ENCODE results near the gene KIAA0232.

GRCh38 chr4:6829086-6829485, 46.6 kb downstream of the KIAA0232 start:
- TF ChIP-seq POLR2A (IDR thresholded peaks at IDR 0.05; ENCODE audit: low read depth, low read length): no peak
- TF ChIP-seq POLR2AphosphoS5 (IDR thresholded peaks at IDR 0.05; ENCODE audit: low read depth, low read length): no peak
- no peak for TF ChIP-seq SPI1 (IDR thresholded peaks at IDR 0.05; ENCODE audit: low read depth, low read length)
- TF ChIP-seq TAF1 (IDR thresholded peaks at IDR 0.05; ENCODE audit: low read depth, low read length): no peak
- TF ChIP-seq PAX5 (IDR thresholded peaks at IDR 0.05; ENCODE audit: insufficient read depth, low read length, severe bottlenecking): no peak

Measured in GM12891 (cell line).